HG03457 (cell line): ENCODE measurements around the gene PHETA1.
"Not testable (repeated sequence)": the region's sequence is repeated elsewhere in the genome, so short reads cannot be mapped to it uniquely, and the experiment has no call there.

Source experiments
- ATAC-seq: cut with Tn5 transposase; IDR thresholded peaks from one replicate; pipeline ENCODE4 v1.9.1; 2021; ENCODE audit warnings: moderate number of reproducible peaks; ENCODE audit not compliant: unreplicated experiment

The PHETA1 gene

DNA sequence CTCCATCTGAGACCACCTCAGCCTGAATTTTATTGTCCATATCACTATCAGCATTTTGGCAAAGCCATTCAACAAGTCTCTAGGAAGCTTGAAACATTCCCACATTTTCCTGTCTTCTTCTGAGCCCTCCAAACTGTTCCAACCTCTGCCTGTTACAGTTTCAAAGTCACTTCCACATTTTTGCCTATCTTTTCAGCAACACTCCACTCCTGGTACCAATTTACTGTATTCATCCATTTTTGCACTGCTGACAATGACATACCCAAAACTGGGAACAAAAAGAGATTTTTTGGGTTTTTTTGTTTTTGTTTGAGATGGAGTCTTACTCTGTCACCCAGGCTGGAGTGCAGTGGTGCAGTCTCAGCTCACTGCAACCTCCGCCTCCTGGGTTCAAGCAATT, 4.3 kb upstream of the PHETA1 start:
- ATAC-seq: not testable (repeated sequence)

- ATAC-seq: no peak
Observed at GRCh38 chr12:111369496-111370220, 763 bp upstream of the PHETA1 start.

GRCh38 chr12:111368291-111368787, 556 bp downstream of the PHETA1 start:
- ATAC-seq: no peak

DNA sequence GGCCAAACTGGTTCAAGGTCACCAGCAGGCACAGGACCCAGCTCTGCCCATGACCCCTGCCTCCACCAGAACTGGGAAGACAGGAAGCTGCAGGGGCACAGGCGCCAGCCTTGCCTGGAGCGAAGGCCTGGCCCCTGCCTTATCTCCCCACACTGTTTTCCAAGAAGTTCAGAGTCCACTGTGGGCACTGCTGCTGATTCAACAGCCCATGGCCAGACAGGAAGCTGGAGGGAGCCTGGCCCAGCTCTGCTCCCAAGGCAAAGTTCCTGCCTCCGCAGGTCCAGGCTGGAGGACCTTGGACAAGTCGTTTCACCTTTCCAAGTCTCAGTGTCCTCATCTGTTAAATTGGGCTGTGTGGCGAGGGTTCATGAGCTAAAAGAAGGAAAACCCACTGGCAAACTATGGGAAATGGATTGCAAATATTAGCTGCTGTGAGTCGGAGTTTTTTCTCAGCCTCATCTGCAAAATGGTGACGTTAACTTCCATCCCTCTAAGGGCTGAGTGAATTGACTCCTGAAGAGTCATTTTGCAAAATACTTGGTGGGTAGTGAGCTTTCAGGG, 1.2 kb downstream of the PHETA1 start:
- ATAC-seq: no peak

DNA sequence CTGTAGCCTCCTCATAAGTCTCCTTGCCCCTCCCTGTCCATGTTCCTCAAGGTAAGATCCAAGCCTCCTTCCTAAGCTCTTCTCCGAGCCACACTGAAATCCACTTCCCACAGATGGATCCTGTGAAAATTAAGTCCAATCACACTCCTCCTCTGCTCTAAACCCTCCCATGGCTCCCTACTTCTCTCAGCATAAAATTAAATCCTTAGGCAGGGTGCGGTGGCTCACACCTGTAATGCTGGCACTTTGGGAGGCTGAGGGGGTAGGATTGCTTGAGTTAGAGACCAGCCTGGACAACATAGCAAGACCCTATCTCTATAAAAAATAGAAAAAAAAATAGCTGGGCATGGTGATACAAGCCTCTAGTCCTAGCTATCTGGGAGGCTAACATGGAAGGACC, 2.3 kb downstream of the PHETA1 start:
- no peak for ATAC-seq

- no peak for ATAC-seq
Observed at GRCh38 chr12:111366075-111366474, 2.8 kb downstream of the PHETA1 start.

DNA sequence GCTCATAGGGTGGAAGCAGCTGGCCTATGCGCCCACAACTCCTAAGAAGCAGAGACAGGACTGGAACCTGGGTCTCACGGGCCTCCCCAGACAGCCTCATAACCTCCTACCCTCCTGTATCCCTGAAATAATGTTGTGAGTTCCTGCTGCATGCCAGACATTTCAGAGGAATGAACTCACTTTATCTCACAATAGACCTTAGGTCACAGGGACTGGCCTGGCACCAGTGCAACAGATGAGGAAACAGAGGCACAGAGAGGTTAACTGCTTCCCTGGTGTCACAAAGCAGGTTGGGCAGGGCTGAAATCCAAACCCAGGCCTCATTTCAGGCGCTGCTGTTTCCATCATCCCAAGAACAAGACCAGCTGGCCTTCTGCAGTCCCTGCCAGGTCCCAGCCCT, 5.3 kb downstream of the PHETA1 start:
- no peak for ATAC-seq

DNA sequence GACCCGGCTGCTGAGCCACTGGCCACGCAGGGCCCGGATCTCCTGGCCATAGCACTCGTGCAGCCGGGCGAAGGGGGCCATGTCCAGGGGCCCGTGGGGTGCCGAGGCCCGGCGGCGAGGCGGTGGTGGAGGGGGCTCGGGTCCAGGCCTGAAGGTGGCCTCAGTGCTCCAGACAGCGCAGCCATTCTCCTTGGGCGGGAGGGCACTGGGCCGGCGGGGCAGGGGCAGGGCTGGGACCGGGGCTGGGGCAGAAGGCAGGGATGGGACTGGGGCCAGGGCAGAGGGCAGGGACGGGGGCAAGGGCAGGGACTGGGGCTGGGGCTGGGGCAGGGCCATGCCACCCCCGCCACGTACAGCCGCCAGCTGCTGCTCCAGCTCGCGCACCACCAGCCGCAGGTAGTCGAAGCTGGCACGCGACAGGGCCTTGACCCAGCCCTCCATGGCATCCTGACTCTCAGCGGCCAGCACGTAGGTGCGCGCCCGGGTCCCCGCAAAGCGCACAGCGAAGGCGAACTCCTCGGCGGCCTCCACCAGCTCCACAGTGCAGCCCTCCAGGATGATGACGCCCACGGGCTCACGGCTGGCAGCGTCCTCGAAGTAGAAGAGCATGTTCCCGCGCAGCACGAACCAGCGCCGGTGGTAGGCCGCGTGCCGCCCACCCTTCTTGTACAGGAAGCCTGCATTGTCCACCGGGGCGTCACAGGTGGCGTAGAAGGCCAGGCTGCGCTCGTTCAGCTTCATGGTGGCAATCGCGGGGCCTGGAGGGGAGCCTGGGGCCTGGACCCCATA, 6.0 kb downstream of the PHETA1 start:
- no peak for ATAC-seq

GRCh38 chr12:111361717-111362576, 6.9 kb downstream of the PHETA1 start:
- no peak for ATAC-seq

- ATAC-seq: no peak
Observed at GRCh38 chr12:111361073-111361716, 7.7 kb downstream of the PHETA1 start.

GRCh38 chr12:111360325-111360930, 8.5 kb downstream of the PHETA1 start:
- no peak for ATAC-seq

- ATAC-seq: no peak
Observed at GRCh38 chr12:111359914-111360276, 9.0 kb downstream of the PHETA1 start.

GRCh38 chr12:111359231-111359913, 9.5 kb downstream of the PHETA1 start:
- no peak for ATAC-seq

DNA sequence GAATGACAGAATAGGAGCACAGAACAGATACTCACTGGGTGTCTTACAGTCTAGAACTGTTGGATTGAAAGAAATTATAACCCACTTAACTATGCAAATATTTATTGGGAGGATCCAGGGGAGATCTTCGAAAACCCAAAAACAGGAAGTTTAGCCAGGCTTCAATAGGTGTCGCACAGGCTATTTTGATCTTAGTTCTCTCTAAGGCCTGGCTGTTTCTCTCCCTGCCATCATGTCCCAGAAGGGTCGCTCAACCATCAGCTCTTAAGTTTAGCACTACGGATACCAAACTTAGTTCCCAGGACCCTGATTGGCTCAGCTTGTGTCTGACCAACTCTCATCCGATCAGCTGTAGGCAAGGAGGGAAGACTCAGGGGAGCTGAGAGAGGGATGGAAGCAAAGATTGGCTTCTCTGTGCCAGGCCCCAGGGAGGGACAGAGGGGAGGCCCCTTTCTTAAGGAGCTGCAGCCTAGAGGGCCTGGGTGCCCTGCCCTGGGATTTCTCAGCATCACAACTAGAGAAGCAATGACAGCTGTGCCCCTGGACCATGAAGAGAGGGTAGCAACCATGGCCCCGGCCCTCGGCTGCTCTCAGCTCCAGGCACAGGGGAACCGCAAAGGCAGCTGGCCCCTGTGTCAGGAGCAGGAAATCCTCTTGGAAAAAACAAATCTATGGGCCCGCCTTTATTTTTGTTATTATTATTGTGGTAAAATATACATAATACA, 13.5 kb downstream of the PHETA1 start:
- ATAC-seq: no peak

DNA sequence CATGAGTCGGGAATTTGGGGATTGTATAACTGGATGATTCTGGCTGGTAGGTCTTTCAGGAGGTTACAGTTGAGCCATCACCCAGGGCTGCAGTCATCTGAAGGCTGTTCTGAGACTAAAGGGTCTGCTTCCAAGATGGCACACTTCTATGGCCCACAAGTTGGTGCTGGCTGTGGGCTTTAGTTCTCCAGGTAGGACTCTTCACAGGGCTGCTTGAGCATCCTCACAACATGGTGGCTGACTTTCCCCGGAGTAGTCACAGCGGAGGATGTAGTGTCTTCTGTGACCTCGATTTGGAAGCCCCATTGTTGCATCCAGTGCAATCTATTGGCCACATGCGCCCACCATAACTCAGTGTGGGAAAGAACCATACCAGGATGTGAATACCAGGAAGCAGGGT, 14.4 kb downstream of the PHETA1 start:
- no peak for ATAC-seq

DNA sequence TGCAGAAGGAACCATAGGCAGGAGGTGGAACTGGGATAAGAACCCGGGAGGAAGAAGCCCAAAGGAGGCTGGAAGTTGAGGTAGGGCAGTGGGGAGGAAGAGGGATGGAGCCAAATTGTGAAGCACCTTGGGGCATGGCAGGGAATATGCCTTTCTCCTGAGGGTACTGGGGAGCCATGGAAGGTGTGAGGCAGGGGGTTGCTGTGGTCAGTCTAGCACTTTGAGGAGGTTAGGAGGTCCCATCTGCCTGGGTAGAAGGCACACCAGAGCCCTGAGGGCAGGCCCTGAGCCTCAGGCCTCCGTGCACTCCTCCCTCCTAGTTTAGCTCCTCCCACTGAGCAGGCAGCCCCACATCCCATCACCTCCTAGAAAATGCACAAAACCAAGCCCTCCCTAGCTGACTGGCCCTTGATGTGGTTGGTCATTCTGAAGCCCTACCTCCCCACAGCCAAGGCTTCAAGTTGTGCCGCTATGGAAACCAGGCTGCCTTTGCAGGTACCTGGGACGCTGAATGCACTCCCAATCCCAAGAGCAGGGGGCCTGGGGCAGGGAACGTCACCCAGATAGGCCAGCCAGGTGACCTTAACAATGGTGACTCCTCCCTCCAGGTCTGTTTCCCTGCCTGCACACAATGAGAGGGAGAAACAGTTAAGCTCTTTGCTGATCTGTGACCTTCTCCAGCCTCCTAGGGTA, 15.1 kb downstream of the PHETA1 start:
- ATAC-seq: no peak

- no peak for ATAC-seq
Observed at GRCh38 chr12:111353026-111353425, 15.9 kb downstream of the PHETA1 start.

GRCh38 chr12:111352296-111352993, 16.4 kb downstream of the PHETA1 start:
- ATAC-seq: no peak
